Measurements from ENCODE around the gene ITSN1.
"Not testable (repeated sequence)": the region's sequence is repeated elsewhere in the genome, so short reads cannot be mapped to it uniquely, and the experiment has no call there.

Gene ITSN1

DNA sequence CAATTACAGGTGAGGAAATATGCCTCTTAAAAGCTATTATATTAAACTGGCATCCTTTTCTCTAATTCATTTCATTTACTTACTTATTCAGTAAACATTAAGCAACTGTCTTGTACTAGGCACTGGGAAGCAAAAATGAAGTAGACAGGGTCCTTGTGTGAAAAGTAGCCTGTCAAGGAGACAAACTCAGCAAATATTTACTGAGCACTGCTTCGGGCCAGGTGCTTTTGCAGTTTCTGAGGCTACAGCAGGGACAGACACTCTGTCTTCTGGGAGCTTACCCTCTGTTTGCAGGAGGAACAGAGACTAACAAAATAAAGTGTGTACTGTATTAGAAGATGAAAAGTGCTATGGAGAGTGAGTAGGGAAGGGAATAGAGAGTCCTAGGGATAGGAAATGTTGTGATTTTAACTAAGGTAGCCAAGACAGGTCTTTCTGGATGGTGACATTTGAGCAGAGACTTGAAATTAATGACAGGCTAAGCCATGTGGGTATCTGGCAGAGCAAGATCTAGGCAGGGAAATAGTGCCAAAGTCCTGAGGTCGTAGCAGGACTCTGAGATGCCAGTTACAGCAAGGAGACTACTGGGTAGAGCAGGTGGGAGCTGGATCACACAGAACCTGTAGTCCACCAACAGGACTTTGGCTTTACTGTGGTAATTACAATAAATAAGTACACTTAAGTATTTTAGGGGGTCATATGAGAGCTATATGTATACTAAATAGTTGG, 133.0 kb downstream of the ITSN1 start:
- no peak for DNase-seq

DNA sequence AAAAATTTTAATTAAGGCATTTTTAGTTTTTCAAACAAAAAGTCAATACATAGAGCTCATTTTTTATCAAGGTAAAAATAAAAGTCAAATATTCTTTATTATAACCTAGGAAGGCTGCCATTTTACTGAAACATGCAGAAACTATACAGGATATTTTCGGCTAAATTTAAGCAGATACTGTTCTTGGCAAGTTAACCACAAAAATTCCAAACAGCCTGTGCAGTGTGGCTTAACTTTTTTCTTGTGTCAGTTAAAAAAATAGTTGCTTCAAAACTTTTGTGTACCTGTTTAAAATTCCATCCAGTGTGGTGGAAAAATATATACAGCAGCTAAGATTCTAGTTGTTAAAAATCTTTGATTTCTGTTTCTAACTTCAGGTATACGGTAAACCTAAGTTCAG, 138.3 kb downstream of the ITSN1 start:
- DNase-seq, result no peak

DNA sequence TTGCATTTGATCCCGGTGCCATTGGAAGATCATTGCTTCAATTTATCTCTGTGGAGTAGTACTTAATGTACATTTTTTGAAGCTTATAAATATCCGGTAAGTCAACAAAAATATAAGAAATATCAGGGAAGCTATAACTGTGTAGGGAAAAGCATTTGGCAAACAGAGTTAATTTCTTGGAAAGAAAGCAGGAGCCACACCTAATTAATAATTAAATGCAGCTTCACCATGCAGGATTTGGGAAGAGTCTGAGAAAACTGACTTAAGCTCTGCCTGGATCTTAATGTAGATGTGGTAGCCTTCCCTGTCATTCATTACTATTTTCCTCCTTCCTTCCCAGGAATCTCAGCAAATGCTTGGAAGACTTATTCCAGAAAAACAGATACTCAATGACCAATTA, 138.8 kb downstream of the ITSN1 start:
- no peak for DNase-seq

DNA sequence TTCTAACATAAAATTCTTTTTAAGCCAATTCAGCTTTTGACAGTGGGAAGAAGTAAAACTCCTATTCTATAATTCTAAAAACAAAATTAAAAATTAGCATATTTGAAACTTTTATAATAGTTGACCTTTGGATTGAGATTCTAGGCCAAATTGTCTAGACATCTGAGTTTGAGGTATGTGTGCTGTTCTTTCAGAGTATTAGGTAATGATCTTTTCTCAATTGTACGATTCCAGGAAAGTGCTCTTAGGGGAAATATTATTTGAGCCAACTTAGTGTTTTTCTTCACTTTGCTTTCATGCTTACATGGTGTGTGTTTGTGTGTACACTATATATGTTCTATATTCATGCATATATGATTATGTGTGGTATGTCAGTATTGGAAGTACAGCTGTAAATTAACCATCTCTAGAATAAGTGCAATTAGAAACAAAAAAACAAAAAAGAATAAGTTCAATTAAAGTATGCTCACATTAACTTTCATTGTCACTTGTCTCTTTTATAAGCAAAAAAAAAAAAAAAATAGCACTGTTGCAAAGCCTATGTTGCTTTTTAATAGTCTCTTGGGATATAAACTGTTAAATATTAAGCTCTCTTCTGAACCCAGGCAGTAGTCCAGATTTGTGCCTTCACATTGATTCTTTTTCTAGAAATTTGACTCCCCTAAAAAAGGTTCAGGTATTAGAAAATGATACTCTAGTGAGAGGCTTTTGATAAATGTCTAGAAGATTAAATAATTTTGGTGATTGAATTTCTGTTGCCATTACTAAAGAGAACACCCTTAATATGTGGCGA, 141.1 kb downstream of the ITSN1 start:
- no peak for DNase-seq

DNA sequence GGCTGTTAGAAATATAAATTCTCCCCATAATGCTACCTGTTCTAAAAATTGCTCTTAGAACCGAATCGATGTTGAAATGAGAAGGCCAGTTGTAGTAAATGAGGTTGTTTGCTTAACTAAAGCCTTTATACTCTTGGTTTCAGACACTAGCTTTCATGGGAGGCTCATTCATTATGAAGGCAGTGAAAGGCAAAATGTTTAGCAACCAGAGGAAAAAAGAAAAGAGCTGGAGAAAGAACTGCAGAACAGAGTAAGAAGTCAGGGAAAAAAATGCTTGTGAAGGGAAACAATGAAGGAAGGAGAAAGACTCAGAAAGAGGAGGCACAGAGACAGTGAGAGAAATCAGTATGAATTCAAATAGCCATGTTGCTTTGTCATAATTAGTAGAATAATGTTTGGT, 145.1 kb downstream of the ITSN1 start:
- DNase-seq, result no peak

DNA sequence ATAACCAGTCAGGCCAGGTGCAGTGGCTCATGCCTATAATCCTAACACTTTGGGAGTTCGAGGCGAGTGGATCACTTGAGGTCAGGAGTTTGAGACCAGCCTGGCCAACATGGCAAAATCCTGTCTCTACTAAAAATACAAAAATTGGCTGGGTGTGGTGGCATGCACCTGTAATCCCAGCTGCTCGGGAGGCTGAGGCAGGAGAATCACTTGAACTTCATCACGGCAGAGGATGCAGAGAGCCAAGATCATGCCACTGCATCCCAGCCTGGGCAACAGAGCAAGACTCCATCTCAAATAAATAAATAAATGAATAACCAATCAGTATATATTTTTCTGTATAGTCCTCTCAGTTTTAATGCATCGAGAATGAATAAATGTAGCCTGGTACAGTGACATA, 146.1 kb downstream of the ITSN1 start:
- DNase-seq, result not testable (repeated sequence)

DNA sequence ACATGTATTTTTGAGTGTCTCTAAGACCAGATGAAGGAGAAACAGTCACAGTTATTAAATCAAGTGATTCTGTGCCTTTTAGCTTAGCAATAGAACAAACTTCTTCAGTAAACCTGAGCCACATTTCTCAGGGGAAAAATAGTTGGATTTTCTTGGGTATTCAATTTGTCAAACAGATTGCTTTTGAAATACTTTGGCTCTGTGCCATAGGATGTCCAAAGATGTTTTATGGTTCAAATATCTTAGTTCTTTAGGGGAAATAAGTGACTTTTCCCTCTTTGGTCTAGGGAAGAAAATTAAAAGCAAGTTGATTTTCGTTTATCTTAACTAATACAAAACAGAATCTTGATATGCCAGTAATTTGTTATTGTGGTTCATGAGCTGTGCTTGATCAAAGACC, 147.4 kb downstream of the ITSN1 start:
- no peak for DNase-seq

DNA sequence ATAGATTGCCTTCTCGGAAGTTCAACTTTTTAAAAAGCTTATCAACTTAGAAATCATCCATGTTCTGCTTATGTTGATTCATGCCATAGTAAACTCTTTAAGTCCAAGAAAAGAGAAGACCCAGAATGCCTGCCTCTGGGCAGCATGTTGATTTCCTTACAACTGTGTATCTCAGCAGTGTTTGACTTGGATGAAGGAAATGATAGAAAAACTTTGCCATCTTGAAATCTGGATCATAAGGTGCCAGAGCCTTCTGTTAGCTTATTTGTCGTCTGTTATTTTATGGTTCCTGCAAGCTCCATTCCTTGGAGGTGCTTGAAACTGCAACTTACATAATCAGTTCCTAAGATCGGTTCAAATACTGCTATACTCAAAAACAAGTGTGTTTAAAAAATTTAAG, 148.8 kb downstream of the ITSN1 start:
- no peak for DNase-seq

DNA sequence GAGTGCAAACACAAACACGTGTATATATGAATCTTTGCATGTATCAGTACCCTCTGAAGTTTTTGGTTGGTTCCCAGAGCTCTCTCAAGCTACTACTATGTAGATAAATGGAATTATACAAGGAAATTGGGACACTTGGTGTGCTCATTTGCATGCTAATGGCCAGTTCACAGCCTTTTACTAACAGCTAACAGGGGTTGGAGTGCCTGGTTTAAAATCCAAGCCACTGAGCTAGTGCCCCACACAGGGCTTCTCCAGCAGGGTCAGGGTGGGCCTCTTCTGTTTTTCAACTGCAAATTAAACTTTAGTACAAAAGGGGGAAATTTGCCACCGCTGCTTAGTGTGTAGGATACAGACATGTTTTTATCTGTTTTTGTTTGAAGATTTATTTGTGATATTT, 152.3 kb downstream of the ITSN1 start:
- no peak for DNase-seq

DNA sequence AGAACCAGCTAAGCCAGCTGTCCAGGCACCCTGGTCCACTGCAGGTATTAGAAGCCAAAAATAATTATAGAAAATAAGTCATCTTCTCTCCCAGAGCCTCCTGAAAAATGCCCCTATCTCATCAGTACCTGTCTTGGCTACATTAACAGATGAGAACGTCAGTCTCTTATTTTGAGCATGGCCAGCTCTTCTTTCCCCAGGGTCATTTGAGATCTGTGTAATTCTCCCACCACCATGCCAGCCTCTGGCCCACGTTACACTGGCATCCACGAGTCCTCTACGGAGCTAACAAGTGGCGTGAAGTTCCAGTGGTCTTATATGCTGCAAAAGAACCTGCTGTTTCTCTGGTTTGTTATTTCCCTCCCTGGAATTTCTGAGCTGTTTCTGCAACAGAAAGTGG, 155.3 kb downstream of the ITSN1 start:
- DNase-seq, result no peak

DNA sequence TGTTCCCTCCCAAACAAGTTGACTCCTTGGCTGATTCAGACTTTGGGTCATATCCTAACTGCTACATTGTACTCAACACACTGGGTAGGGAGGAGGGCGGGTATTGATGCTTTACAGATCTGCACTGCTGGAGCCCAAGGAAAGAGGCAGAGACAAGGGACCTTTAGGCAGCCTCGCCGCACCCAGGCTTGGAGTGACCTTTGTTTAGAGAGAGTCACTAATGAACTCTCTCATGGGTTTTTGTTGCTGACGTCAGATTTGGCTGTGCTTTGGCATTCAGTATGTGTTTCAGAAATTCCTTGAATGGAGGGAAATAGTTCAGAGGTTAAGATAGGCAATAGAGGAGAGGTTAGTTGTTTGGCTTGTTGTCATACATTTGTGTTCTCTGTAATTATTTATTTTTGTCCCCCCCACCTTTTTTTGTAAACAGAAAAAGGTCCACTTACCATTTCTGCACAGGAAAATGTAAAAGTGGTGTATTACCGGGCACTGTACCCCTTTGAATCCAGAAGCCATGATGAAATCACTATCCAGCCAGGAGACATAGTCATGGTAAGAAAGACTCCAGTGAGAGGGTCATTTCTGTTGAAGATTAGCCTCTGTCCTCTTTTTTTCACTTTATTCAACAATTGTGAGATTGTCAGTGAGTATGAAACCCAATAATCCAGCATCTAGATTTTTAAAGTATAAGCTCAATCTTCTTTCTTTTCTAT, 157.2 kb downstream of the ITSN1 start:
- DNase-seq, result no peak

DNA sequence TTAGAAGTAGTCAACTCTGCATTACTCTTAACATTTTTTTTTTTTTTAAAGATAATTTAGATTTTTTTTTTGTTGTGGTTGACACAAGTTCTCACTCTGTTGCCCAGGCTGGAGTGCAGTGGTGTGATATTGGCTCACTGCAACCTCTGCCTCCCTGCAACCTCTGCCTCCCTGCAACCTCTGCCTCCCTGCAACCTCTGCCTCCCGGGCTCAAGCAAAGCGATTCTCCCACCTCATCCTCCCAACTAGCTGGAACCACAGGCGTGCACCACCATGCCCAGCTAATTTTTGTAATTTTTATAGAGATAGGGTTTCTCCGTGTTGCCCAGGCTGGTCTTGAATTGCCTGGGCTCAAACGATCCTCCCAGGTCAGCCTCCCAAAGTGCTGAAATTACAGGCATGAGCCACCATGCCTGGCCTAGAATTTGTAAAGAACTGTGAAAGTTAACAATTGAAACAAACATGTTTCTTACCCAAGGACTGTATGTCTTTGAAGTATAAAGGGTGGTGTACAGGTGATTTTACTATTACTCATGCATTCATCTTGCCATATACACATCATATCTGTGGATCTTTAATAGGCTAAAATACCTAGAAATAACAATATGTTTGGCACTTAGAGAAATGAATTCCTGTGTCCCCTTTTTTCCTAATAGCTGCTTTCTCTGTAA, 158.6 kb downstream of the ITSN1 start:
- no peak for DNase-seq

DNA sequence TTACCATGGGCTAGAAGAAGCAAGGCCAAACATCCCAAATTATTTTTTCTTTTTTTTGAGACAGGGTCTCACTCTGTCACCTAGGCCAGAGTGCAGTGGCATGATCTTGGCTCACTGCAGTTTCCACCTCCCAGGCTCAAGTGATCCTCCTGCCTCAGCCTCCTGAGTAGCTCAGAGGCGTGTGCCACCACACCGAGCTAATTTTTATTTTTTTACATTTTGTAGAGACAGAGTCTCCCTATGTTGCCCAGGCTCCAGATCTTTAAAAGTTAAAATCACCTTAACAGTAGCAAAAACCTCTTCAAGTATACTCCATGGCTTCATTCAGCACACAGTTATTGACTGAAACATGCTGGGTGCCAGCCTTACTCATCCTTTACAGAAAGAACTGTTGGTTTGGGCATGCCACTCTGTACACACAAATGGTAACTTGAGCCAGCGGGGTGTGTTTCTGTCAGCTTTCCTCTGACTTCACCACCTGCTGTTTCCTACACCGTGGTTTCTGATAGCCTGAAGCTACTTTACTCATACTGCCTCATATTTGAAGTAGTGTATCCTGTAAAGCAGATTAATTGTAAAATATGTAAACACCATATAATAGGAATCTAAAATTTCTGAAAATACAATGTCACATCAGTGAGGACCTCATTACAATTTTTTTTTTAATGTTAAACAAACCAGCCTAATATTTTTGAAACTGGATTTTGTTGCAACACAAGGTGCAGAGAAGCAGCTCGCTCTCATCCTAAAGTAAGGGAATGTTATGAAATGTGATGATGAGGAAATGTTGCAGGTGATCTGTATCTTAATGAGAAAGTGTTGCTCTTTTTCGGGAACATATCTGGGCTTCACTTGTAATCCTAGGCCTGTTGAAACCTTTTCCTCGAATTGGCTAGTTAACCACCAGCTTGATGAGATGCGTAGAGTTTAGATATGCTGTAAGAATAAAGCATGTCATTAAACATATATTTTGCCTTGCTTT, 159.4 kb downstream of the ITSN1 start:
- no peak for DNase-seq

DNA sequence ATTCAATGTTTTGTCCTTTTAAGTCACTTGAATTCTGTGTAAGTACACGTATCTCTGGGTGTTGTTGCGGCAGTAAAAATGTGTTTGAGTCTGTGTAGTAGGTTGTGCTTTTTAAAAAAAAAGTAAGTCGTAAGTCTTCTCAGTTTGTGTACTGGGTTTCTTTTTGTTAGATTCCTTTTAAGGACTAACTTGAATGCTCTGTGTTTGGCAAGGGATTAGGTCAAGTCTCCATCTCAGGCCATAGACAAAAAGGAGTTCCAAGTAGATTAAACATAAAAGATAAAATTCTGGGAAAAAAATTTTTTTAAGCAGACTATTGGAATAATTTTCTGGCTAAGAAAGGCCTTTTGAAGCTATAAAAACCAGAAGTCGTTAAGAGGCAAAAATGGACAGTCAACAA, 160.2 kb downstream of the ITSN1 start:
- no peak for DNase-seq

DNA sequence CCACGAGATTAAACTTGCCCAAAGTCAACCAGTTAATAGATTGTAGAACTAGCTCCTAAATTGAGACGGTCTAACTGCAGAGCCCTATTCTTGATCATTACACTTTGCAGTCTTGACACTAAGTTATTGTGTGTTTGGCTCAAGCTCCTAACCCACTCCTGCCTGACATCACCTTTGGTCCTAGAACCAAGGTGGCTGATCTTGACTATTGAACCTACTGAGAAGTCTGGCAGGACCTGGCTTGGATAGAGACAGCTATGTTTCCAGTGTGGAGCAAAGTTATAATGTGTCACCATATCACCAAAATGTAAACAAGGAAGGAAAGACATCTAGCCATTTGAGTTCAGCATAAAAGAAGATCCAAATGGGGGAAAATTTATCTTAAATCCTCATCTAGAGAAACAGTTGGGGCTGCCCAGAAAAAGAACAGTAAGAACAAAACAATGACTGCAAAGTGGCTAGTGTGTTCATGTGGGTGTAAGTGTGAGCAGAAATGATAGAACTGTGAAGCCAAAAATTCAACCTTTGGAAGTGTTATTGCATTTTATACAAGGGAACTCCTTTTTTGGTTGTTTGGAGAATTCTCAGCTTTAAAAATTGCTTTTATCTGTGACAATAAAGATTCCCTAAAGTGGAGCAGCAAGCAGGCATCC, 166.5 kb downstream of the ITSN1 start:
- DNase-seq, result no peak

DNA sequence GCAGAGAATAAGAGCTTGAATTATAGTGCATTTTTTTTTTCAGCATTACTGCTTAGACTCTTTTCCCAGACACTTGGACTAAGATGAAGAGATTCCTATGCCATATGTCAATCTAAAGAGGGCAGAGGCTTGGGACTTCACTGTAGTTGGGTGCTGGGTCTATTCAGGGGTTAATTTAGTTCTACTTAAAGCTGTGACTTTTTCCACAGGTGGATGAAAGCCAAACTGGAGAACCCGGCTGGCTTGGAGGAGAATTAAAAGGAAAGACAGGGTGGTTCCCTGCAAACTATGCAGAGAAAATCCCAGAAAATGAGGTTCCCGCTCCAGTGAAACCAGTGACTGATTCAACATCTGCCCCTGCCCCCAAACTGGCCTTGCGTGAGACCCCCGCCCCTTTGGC, 168.5 kb downstream of the ITSN1 start:
- no peak for DNase-seq

DNA sequence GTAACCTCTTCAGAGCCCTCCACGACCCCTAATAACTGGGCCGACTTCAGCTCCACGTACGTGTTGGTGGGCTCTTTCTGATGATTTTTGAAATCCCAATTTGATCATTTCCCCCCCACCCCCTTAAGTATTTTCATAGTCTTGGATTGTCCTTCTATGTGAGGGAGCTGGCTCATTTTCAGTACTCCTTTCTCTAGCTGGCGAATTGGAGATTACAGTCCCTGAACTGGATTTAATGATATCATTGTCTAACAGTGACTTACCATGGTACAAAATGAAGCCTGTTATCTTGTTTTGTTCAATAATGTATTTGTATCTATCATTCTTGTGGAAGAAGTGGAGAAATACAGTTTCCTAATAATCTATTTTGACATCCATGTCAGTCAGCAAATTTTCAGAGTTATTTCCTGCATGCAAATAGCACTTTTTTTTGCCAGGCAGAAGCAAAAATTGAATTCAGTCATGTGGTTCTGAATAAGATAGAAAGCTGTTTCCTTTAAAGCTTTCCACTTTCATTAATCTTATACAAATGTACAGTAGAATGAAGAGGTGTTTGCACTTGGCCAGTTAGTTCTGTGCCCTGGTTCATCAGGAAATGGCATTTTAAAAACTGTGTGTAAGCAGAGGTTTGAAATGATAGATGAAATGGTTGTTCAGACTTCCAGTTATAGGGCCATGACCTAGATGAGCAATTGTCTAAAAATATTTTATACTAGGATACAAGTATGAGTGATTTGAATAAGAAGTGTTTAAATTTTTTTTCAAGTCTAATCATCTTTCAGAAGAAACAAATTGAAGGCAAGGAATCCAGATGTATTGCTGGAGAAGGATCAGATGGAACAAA, 169.1 kb downstream of the ITSN1 start:
- no peak for DNase-seq

DNA sequence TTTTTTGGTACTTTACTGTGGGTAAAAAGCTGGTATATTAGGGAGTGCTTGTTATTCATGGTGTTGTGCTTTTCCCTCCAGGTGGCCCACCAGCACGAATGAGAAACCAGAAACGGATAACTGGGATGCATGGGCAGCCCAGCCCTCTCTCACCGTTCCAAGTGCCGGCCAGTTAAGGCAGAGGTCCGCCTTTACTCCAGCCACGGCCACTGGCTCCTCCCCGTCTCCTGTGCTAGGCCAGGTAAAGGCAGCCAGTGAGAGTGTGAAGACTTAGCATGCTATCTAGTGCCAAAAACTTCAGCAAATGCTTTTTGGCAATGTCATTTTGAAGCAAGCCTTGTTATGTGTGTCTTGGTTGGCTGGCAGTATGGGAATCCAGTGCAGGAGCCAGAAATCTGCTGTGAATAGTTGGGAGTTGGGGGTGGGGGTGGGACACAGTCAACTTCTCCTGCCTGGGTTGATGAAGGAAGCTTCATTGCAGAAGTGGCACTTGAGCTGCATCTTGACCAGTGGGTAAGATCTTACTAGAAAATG, 171.6 kb downstream of the ITSN1 start:
- no peak for DNase-seq

DNA sequence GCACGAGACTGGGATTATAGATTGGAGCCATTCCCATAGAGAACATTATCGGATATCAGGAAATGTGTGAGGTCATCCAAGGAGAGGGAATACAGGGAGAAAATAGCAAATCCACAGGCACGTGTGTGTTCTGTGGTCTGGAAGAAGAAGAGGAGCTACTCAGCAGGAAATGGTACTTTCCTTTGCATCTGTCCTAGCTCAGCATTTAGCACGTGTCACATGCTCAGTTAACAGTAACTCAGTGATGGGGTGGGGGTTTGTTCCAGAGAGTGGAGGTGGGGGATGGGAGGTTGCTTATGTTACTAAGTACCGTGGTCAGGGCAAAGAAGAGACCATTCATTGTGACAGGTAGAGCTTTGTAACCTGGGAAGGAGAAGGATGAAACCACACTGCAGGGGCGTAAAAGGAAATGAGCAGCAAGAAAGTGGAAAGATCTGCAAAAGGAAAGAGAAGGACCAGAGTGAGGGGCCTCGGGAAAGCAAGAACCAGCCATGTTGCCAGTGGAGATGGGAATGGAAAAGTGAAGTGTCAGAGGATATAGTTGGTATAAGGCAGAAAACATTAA, 172.9 kb downstream of the ITSN1 start:
- no peak for DNase-seq

DNA sequence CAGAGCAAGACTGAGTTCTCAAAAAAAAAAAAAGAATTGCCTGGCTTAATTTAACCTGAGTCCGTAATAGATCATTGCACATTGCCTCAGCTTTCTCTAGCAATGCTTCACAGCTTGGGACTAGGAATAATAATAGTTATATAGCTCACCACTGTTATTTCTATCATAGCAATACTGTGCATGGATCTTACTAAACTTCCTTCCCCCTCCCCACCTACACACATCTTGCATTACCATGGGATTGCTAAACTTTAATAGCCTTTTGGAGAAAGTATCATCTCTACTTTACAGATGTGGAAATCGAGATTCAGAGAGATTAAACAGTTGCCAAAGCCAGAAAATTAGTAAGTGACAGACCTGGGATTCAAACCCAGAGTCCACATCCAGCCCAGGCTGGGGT, 173.9 kb downstream of the ITSN1 start:
- DNase-seq, result no peak

All from activated CD4-positive, alpha-beta T cell treated with anti-CD3 and anti-CD28 coated beads for 4 hours (primary cell).